ENCODE measurements around the gene ALK.
A peak's percentile ranks its signal among the peaks of the same experiment; 100 is the strongest.

ALK gene

GRCh38 chr2:29295845-29296244 is 625.5 kb downstream of the ALK start:
- peak; percentile 59 for DNase-seq

- DNase-seq, result no peak
These were observed 627.5 kb downstream of the ALK start for GRCh38 chr2:29293830-29294438.

GRCh38 chr2:29290293-29291047 is 630.9 kb downstream of the ALK start:
- DNase-seq, result no peak

GRCh38 chr2:29284671-29285070 is 636.7 kb downstream of the ALK start:
- no peak for DNase-seq

GRCh38 chr2:29281916-29282247 is 639.5 kb downstream of the ALK start:
- no peak for DNase-seq

GRCh38 chr2:29281086-29281915 is 640.1 kb downstream of the ALK start:
- peak; percentile 30 for DNase-seq

- DNase-seq, result no peak
These were observed 642.4 kb downstream of the ALK start for GRCh38 chr2:29278966-29279365.

- no peak for DNase-seq
These were observed 645.2 kb downstream of the ALK start for GRCh38 chr2:29276151-29276550.

GRCh38 chr2:29275186-29275585 is 646.2 kb downstream of the ALK start:
- no peak for DNase-seq

GRCh38 chr2:29273685-29274611 is 647.4 kb downstream of the ALK start:
- DNase-seq, result no peak

- DNase-seq, result no peak
These were observed 648.2 kb downstream of the ALK start for GRCh38 chr2:29273004-29273684.

GRCh38 chr2:29272311-29272710 is 649.1 kb downstream of the ALK start:
- DNase-seq, result no peak

- no peak for DNase-seq
These were observed 650.7 kb downstream of the ALK start for GRCh38 chr2:29270701-29271121.

- DNase-seq, result no peak
These were observed 651.6 kb downstream of the ALK start for GRCh38 chr2:29269765-29270109.

GRCh38 chr2:29269095-29269764 is 652.2 kb downstream of the ALK start:
- peak; percentile 69 for DNase-seq

- no peak for DNase-seq
These were observed 653.7 kb downstream of the ALK start for GRCh38 chr2:29267720-29268119.

GRCh38 chr2:29263886-29264285 is 657.5 kb downstream of the ALK start:
- DNase-seq, result no peak

- no peak for DNase-seq
These were observed 658.6 kb downstream of the ALK start for GRCh38 chr2:29262681-29263260.

GRCh38 chr2:29261003-29261402 is 660.4 kb downstream of the ALK start:
- DNase-seq, result no peak

- DNase-seq, result no peak
These were observed 661.1 kb downstream of the ALK start for GRCh38 chr2:29260142-29260772.

GRCh38 chr2:29259221-29259620 is 662.2 kb downstream of the ALK start:
- DNase-seq, result no peak

All from NCI-H2171 treated with DMSO at 0.1 percent for 48 hours (cell line).